Osteoblast (primary cell): ENCODE results near the gene CAB39L. TPM values are rescaled to one million over a fixed set of nuclear protein-coding genes. Genes with fewer than 3 reads are reported as not detected.
A peak's percentile ranks its signal among the peaks of the same experiment; 100 is the strongest.

ENCODE experiments used
- DNase-seq: peaks from one replicate; pipeline ENCODE4 v3.0.0; 2011; ENCODE audit warnings: low spot score, mixed read lengths; ENCODE audit not compliant: insufficient read length; ENCODE audit errors: missing footprints
- H2AFZ ChIP-seq: 2 replicates; pipeline ENCODE4 v1.6.0; 2011; ENCODE audit warnings: mild to moderate bottlenecking, low read length
- H3K27ac ChIP-seq: 2 replicates; pipeline ENCODE4 v1.5.1; 2011; ENCODE audit warnings: mild to moderate bottlenecking, low read depth, low read length, moderate library complexity
- H3K27me3 ChIP-seq: 2 replicates; pipeline ENCODE4 v1.6.0; 2012; ENCODE audit warnings: mild to moderate bottlenecking, control low read depth, inconsistent platforms, low read length, moderate library complexity; ENCODE audit not compliant: insufficient read depth
- H3K36me3 ChIP-seq: 2 replicates; pipeline ENCODE4 v1.5.1; 2011; ENCODE audit warnings: mild to moderate bottlenecking, low read length, control low read depth, moderate library complexity; ENCODE audit not compliant: insufficient read depth
- H3K4me1 ChIP-seq: 2 replicates; pipeline ENCODE4 v1.5.1; 2011; ENCODE audit warnings: mild to moderate bottlenecking, low read length, control low read depth, moderate library complexity; ENCODE audit not compliant: insufficient read depth
- H3K4me2 ChIP-seq: 2 replicates; pipeline ENCODE4 v1.6.0; 2011; ENCODE audit warnings: mild to moderate bottlenecking, low read length; ENCODE audit not compliant: insufficient read depth
- H3K4me3 ChIP-seq: fragments of 200-600 bp; sonication (generic); 3 replicates; pipeline ENCODE4 v1.5.1; 2012; ENCODE audit warnings: mild to moderate bottlenecking, low read length, inconsistent platforms; ENCODE audit not compliant: insufficient read depth
- H3K79me2 ChIP-seq: 2 replicates; pipeline ENCODE4 v1.6.0; 2012; ENCODE audit warnings: mild to moderate bottlenecking, low read length, control low read depth, inconsistent platforms; ENCODE audit not compliant: insufficient read depth
- H3K9me3 ChIP-seq: 2 replicates; pipeline ENCODE4 v1.5.1; 2011; ENCODE audit warnings: low read depth, low read length, control low read depth
- H4K20me1 ChIP-seq: 2 replicates; pipeline ENCODE4 v1.6.0; 2012; ENCODE audit warnings: mild to moderate bottlenecking, low read length, control low read depth; ENCODE audit not compliant: insufficient read depth
- total RNA-seq: library from RNA; depleted of rRNA; stranded (reverse); fragments of >200 nt; gene quantifications from 2 replicates; pipeline ENCODE4 v1.2.3, GENCODE V29; 2012
- TF ChIP-seq, protein P1 (sequence below): IDR thresholded peaks from 2 replicates; pipeline ENCODE4 v1.5.1; 2011; ENCODE audit warnings: mild to moderate bottlenecking, low read depth, low read length, moderate library complexity; ENCODE audit errors: extremely low read depth

CAB39L gene
- total RNA-seq, 1 donor = 12.3 TPM

DNA sequence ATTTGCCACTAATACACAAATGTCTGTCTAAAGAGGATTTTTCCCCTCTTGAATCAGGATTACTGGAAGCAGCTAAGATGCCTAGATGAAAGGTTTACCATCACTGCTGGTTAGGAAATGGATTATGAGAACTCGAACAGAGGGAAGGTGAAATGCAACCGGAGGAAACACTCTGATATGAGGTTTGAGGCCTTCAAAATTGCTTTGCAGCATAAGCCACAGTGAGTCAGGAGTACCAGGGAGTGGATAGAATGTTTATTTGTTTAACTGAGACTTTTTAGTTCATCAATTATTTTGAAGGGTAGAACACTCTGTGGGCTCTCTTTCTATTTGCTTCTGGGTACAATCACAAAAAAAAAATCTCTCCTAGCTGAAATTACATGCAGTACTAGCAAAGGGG lies 178.0 kb downstream of the CAB39L start:
- Histone ChIP-seq H3K4me3 (no peak overlapping the region), H3K9me3 (no peaks in the 10 kb centered on the region), H2AFZ (peak overlapping the region; percentile 53), H3K27ac (no peak overlapping the region), H3K79me2 (no peaks in the 10 kb centered on the region), H3K4me2 (no peak overlapping the region), H3K36me3 (peaks cover 8% of the 10 kb centered on the region), H3K27me3 (no peaks in the 10 kb centered on the region), H3K4me1 (no peaks in the 10 kb centered on the region), H4K20me1 (no peaks in the 10 kb centered on the region)
- TF ChIP-seq, protein P1, sequence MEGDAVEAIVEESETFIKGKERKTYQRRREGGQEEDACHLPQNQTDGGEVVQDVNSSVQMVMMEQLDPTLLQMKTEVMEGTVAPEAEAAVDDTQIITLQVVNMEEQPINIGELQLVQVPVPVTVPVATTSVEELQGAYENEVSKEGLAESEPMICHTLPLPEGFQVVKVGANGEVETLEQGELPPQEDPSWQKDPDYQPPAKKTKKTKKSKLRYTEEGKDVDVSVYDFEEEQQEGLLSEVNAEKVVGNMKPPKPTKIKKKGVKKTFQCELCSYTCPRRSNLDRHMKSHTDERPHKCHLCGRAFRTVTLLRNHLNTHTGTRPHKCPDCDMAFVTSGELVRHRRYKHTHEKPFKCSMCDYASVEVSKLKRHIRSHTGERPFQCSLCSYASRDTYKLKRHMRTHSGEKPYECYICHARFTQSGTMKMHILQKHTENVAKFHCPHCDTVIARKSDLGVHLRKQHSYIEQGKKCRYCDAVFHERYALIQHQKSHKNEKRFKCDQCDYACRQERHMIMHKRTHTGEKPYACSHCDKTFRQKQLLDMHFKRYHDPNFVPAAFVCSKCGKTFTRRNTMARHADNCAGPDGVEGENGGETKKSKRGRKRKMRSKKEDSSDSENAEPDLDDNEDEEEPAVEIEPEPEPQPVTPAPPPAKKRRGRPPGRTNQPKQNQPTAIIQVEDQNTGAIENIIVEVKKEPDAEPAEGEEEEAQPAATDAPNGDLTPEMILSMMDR = no peak
- peak; percentile 72 for DNase-seq

DNA sequence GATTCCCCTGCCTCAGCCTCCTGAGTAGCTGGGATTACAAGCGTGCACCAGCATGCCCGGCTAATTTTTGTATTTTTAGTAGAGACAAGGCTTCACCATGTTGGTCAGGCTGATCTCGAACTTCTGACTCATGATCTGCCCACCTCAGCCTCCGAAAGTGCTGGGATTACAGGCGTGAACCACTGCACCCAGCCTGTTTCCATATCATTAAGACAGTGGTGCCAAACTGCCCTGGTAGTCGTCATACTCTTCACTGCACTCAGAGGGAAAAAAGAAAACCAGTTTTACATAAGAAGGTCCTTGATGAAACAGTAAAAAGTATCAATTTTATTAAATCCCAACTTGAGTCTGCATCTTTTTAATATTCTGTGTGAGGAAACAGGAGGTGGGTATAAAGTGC lies 181.2 kb downstream of the CAB39L start:
- Histone ChIP-seq H2AFZ (no peak overlapping the region), H3K4me1 (no peaks in the 10 kb centered on the region), H3K27me3 (no peaks in the 10 kb centered on the region), H3K27ac (no peak overlapping the region), H3K9me3 (no peaks in the 10 kb centered on the region), H3K36me3 (peaks cover 10% of the 10 kb centered on the region), H3K79me2 (no peaks in the 10 kb centered on the region), H3K4me3 (no peak overlapping the region), H3K4me2 (no peak overlapping the region), H4K20me1 (no peaks in the 10 kb centered on the region)
- DNase-seq = no peak
- TF ChIP-seq, protein P1 = no peak

DNA sequence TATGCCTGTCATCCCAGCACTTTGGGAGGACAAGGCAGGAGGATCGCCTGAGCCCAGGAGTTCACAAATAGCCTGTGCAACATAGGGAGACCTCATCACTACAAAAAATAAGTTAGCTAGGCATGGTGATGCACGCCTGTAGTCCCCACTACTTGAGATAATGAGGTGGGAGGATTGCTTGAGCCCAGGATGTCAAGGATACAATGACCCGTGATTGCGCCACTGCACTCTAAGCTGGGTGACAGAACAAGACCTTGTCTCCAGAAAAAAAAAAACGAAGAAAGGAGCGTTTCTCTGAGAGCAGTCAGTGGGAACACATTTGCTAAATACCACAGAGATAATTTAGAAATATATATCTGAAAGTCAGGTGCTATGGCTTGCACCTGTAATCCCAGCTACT lies 184.3 kb downstream of the CAB39L start:
- H4K20me1 ChIP-seq = no peaks in the 10 kb centered on the region
- TF ChIP-seq, protein P1 = no peak
- H3K4me2 ChIP-seq = no peak overlapping the region
- peaks cover 19% of the 10 kb centered on the region for H3K36me3 ChIP-seq
- no peak overlapping the region for H3K4me3 ChIP-seq
- H3K79me2 ChIP-seq = no peaks in the 10 kb centered on the region
- H3K4me1 ChIP-seq = peaks cover 13% of the 10 kb centered on the region
- no peak for DNase-seq
- no peak overlapping the region for H2AFZ ChIP-seq
- no peak overlapping the region for H3K27ac ChIP-seq
- no peaks in the 10 kb centered on the region for H3K27me3 ChIP-seq
- no peaks in the 10 kb centered on the region for H3K9me3 ChIP-seq

Other genes with a start within 250 kb of the CAB39L start
- gene MLNR, start 223.7 kb downstream of the CAB39L start, total RNA-seq = not detected in 2 replicates
- 3.2 and 3.6 TPM in 2 replicates for gene CDADC1, start 196.1 kb downstream of the CAB39L start, total RNA-seq
- 13.8 and 18.6 TPM in 2 replicates for gene SETDB2, start 210 bp upstream of the CAB39L start, total RNA-seq
- 29.7 and 35.4 TPM in 2 replicates for gene PHF11, start 51.9 kb upstream of the CAB39L start, total RNA-seq
- 26.4 and 27.4 TPM in 2 replicates for gene RCBTB1, start 141.5 kb upstream of the CAB39L start, total RNA-seq
- not detected in 2 replicates for gene ARL11, start 184.4 kb upstream of the CAB39L start, total RNA-seq
- gene EBPL, start 247.4 kb upstream of the CAB39L start, total RNA-seq = 26.1 and 38.9 TPM in 2 replicates